ENCODE results near the gene CYP24A1.

Gene CYP24A1

DNA sequence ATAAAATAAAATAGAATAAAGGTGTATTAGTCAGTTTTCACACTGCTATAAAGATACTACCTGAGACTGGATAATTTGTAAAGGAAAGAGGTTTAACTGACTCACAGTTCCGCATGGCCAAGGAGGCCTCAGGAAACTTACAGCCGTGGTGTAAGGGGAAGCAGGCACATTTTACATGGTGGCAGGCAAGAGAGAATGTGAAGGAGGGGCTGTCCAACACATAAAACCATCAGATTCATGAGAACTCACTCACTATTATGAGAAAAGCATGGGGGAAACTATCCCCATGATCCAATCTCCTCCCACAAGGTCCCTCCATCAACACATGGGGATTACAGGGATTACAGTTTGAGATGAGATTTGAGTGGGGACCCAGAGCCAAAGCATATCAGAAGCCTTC lies 62.3 kb downstream of the CYP24A1 start:
- no peak for DNase-seq (ENCODE audit: low spot score)

DNA sequence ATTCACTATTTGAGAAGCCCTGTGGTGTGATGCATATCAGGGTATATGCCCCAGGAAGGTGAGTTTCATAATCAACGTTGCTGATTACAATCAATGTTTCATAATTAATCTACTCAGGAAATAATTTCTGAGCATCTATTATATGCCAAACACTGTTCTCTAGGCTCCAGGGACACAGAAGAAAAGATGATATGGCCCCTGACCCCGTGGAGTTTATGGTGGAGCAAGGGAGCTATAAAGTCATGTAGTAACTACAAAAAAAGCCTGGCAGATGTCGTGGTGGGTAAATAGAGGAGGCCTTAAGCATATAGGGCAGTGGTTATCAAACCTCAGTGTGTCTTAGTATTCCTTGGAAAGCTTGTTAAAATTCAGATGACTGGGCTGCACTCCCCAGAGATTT lies 63.3 kb downstream of the CYP24A1 start:
- no peak for DNase-seq (ENCODE audit: low spot score)

DNA sequence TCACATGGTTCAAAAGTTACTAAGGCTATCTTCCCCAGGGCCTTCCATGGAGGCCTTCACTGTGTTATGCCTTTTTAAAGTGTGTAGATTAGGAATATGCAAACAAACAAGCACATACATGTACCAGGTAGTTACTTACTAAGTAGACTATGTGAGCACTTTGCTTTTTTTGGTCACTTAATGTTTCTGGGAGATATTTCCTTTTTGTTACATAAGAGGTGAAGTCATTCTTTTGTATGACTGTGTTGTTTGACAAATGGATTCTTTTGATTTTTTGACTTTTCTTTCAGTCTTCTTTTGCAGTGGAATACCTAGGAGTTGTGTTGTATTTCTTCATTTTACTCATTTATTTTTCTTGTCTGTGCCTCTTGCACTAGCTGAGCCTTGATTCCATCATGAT lies 63.7 kb downstream of the CYP24A1 start:
- no peak for DNase-seq (ENCODE audit: low spot score)

DNA sequence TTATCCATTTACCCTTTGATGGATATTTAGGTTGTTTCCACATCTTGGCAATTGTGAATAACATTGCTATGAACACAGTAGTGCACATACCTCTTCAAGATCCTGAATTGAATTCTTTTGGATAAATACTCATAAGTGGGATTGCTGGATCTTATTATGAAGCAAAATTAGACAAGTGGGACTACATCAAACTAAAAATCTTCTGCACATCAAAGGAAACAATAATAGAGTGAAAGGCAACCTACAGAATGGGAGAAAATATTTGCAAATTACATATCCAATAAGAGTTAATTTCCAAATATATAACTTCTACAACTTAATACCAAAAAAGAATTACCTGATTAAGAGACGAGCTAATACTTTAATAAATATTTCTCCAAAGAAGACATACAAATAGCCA lies 65.0 kb downstream of the CYP24A1 start:
- no peak for DNase-seq (ENCODE audit: low spot score)

DNA sequence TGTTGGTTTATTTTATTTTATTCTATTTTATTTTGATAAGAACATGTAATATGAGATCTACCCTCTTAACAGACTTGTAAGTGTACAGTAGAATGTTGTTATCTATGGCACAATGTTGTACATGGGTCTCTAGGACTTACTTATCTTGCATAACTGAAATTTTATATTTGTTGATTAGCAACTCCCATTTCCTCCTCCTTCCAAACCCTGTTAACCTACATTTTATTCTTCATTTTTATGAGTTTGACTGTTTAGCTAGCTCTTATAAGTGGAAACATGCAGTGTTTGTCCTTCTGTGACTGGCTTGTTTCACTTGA lies 65.5 kb downstream of the CYP24A1 start:
- DNase-seq (ENCODE audit: low spot score): no peak

DNA sequence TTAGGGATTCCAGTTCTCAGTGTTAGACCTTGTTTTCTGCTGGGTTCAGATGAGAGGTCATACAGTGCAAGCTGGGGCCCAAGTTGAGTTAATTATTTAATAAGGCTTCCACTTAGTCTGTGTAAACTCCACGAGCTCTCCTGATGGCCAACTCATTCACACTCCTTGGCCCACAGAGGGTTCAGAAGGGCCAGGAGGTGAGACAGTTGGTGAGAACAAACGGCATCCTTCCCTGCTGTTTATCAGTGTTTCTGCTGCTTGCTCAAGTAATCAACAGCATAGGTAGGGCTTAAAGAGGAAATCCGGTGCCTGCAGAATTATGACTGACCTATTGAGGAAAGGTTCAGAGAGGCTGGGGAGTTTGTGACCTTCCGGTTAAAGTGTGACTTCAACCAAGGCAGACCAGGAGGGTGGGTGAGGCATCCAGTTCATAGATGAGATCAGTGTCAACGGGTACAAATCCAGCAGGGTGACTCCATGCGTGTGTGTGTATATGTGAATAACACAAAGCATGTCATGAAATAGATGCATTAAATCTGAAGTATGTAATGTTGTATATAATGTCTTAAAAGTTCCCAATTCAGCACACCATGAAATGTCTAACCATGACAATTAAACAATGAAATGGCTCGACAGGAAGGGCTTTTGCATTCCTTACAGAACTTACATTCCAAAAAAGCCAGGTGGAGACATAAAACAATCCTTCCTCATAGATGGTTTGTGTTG lies 66.0 kb downstream of the CYP24A1 start:
- DNase-seq (ENCODE audit: low spot score): no peak

DNA sequence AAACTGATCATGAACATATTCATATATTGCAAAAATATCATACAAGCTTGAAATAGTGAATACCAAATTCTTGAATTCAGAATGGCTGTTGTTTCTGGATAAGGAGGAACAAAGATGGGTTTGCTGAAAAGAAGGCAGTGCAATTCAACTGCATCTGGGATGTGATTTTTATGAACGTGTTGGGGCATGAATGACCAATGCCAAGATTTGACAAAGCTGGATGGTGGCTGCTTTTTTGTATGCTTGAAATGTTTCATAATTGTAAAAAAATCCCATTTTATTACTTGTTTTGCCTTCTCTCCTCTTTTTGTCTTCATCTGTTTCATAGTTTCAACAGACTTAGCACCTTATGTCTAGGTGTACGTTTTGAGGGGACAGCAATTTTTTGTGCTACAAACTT lies 66.6 kb downstream of the CYP24A1 start:
- no peak for DNase-seq (ENCODE audit: low spot score)

DNA sequence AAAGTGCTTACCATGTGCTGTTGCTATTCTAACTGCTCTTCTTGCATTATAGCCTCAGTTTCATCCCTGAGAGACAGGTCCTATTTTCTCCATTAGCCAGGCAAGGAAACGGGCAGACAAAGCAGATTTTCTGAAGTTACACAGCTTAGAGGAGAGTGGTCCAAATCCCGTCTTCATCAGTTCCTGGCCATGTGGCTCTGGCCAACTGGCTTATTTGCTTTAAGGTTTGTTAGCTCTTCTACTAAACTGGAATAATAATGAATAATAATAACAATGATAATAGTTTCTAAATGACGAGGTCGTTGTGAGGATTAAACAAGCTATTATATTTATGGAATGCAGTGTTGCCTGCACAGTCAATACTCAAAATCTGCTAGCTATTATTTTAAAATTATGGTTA lies 67.6 kb downstream of the CYP24A1 start:
- DNase-seq (ENCODE audit: low spot score): no peak

DNA sequence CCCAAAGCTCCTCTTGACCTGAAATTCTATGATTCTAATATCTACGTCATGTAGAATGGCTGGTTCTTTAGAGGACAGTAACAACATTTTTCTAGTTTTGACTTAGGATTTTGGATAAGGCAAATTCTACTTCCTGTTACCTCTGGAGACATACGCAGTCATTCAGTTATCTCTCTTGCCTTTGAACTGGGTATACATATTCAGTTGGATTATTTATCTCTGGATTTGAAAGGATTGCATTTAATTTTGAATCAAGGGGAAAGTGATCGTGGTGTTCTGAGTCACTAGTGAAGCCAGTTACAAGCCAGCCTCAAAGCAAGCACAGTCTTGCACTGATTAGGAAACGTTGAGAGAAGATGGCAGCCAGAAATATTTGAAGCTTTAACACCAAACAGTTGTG lies 68.1 kb downstream of the CYP24A1 start:
- no peak for DNase-seq (ENCODE audit: low spot score)

DNA sequence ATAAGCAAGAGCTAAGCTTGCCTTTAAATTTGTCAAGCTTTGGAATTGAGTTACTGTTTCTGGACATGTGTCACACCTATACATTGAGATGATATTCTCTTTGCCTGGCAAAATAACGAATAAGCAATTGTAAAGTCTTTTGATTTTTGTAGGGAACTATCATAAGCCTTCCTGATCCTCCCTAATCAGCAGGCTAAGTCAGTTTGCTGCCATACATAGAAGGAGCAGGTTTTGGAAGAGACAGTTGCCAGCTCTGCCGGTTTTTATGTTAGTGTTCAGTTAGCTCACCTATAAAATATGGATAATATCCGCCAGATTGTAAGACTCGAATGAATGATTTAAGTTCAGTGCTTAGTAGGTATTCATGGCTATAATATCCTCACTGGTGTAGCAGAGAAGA lies 69.0 kb downstream of the CYP24A1 start:
- no peak for DNase-seq (ENCODE audit: low spot score)

DNA sequence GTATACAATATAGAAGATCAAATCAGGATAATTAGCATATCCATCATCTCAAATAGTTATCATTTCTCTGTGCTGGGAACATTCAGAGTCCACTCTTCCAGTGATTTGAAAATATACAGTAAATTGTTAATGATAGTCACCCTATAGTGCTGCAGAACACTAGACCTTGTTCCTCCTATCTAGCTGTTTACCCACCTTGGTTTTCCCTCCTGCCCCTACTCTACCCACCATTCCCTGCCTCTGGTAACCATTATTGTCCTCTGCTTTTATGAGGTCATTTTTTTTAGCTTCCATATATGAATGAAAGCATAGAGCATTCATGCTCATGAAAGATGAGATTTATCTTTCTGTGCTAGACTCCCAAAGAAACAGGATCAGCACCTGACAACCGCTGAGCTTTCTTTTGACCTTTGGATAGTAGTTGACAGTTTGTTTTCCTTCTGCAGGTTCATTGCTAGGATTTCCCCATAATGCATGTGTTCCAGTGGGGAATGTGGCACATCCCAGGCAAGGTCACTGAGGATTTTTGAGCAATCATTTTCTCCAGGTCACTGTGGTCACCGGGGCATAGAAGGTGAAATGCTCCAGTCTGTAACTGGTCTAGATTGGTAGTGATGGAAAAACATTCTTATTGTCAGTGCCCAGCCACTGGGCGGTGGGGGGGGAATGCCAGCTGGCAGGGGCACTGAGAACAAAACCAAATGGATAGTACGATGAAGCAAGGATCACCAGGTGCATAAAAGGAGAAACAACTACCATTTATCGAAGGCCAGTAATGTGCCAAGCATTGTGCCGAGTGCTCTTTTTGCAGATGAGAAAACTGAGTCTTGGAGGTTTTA lies 69.8 kb downstream of the CYP24A1 start:
- DNase-seq (ENCODE audit: low spot score): no peak
